Sigmoid colon (tissue), 3 donors: ENCODE measurements around the gene ADSS1.

Experiments
- POLR2A ChIP-seq, 2 donors: fragments of 450-650 bp; IDR thresholded peaks; one replicate each; pipeline ENCODE4 v1.6.1; 2016; ENCODE audit warnings: antibody characterized with exemption in 2 of 2, mild to moderate bottlenecking in 2 of 2, moderate library complexity in 2 of 2
- TF ChIP-seq, protein P1 (sequence below), 4 experiments: fragments of 450-650 bp in 3 of 4; fragments of 200-600 bp in 1 of 4; IDR thresholded peaks; one replicate each; pipeline ENCODE4 v1.5.1; 2016 to 2019; ENCODE audit warnings: antibody characterized with exemption in 4 of 4, mild to moderate bottlenecking in 3 of 4, moderate library complexity in 2 of 4

DNA sequence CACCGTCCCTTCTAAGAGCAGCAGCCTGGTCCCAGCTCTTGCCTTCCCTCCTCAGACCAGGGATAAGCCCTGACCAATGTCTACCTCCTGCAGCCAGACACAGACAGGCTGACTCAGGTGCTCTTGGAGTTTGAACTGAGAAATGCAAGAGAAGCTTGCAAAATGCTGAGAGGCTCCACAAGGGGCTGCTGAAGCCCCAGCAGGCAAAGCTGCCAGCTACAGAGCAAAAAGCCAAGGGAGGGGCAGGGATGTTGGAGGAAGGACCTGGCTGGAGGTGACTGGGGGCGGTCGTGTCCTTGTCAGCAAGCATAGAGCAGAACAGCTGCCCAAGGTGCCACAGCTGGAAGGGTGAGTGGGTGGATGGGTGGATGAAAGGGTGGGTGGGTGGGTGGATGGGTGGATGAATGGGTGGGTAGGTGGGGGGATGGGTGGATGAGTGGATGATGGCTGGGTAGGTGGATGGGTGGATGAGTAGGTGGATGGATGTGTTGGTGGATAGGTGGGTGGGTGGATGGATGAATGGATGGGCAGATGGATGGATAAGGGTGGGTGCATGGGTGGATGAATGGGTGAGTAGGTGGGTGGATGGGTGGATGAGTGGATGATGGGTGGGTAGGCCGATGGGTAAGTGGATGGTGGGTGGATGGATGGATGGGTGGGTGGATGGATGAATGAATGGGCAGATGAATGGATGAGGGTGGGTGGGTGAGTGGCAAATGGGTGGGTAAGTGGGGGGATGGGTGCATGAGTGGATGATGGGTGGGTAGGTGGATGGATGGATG lies 38.6 kb upstream of the ADSS1 start:
- TF ChIP-seq POLR2A (IDR thresholded peaks at IDR 0.05): no peak
- TF ChIP-seq, protein P1, sequence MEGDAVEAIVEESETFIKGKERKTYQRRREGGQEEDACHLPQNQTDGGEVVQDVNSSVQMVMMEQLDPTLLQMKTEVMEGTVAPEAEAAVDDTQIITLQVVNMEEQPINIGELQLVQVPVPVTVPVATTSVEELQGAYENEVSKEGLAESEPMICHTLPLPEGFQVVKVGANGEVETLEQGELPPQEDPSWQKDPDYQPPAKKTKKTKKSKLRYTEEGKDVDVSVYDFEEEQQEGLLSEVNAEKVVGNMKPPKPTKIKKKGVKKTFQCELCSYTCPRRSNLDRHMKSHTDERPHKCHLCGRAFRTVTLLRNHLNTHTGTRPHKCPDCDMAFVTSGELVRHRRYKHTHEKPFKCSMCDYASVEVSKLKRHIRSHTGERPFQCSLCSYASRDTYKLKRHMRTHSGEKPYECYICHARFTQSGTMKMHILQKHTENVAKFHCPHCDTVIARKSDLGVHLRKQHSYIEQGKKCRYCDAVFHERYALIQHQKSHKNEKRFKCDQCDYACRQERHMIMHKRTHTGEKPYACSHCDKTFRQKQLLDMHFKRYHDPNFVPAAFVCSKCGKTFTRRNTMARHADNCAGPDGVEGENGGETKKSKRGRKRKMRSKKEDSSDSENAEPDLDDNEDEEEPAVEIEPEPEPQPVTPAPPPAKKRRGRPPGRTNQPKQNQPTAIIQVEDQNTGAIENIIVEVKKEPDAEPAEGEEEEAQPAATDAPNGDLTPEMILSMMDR (IDR thresholded peaks at IDR 0.05): no peak
